Spleen (tissue), 3 donors: ENCODE data around the gene HOXB6.

Experiments
- POLR2A ChIP-seq, 3 donors: fragments of 450-650 bp; IDR thresholded peaks; one replicate each; pipeline ENCODE4 v1.5.1; 2017; ENCODE audit warnings: antibody characterized with exemption in 3 of 3, mild to moderate bottlenecking in 1 of 3
- POLR2AphosphoS5 ChIP-seq, 3 donors: sonication (generic); formaldehyde crosslinking; IDR thresholded peaks; one replicate each; pipeline ENCODE4 v1.5.1; 2017; ENCODE audit warnings: antibody characterized with exemption in 3 of 3

GRCh38 chr17:48596000-48596734 is 8.6 kb downstream of the HOXB6 start:
- no peak for TF ChIP-seq POLR2A (IDR thresholded peaks at IDR 0.05)
- TF ChIP-seq POLR2AphosphoS5 (IDR thresholded peaks at IDR 0.05) = no peak
